ENCODE measurements around the gene PHF8. TPM values are rescaled to one million over a fixed set of nuclear protein-coding genes. Genes with fewer than 3 reads are reported as not detected.

Gene PHF8
- total RNA-seq, 1 donor = 39.3 TPM

Small RNA genes lying within 50 kb of the gene (small RNA-seq; reads per million reads assigned to genes)
- not detected for gene RNA5SP505

Other genes with a start within 250 kb of the PHF8 start
- gene FAM120C, start 138.8 kb upstream of the PHF8 start, total RNA-seq = 9.4 TPM

Measured in hematopoietic multipotent progenitor cell (in vitro differentiated cells).